ENCODE measurements around the gene TTLL11. TPM values are rescaled to one million over a fixed set of nuclear protein-coding genes. Genes with fewer than 3 reads are reported as not detected.
A peak's percentile ranks its signal among the peaks of the same experiment; 100 is the strongest.

Gene TTLL11
- total RNA-seq, 2 donors from 2014 or later, result 11.8 to 20.4 TPM

DNA sequence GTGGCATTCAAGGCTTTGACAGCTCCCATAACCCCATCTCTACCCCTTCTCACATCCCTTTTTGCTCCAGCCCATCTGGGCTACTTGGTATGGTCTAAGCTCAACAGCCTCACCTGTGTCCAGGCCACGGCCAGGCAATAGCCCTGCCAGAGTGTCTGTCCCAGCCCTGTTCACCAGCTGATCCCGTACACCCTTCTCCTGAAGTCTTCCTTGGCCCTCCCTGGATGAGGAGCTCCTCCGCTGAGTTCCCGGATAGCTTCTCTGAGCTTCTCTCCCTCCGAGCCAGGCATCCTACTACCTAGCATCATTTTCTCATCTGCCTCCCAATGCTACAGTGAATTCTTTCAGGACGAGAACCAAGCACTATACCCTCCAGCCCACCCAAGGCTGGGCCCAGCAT is 233.5 kb downstream of the TTLL11 start:
- intact Hi-C loops (cut with DNase I), result no loop called here
- no peak for DNase-seq (ENCODE audit: low spot score)

DNA sequence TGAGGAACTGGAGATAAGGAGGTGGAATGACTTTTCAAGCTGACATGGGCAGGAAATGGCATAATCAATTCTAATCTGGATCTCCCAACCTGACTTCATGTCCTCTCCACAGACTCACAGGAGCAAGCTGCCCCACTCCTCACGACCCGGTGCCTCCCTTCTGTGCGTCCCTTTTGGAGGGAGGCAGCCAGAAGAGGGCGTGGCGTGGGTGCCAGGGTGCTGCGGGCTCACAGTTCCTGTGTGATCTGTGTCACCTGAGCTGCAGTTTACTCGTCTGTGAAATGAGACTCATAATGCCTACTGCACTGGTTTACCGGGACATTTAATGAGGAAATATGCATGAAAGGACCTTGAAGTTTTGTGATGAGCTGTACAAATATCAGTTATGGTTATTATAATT is 234.3 kb downstream of the TTLL11 start:
- no peak for DNase-seq (ENCODE audit: low spot score)
- intact Hi-C loops (cut with DNase I), result no loop called here

DNA sequence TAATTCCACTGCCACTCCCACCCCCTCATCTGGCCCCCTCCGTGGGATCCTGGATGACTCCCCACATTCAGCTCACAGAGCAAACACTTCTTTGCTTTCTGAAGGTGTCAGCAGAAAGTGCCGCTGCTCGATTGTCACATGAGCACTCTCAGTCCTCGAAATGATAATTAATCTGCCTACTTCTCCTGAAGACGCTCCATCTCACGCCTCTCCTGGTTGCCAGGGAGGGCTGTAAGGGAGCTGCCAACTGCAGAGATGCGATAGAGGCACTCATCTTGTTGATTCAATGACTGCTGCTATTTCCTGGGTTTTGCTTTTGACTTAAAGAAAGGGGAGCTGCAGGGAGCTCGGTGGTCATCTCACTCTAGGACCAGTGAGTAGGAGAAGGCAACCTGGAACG is 235.2 kb downstream of the TTLL11 start:
- intact Hi-C loops (cut with DNase I), result no loop called here
- DNase-seq (ENCODE audit: low spot score), result no peak

DNA sequence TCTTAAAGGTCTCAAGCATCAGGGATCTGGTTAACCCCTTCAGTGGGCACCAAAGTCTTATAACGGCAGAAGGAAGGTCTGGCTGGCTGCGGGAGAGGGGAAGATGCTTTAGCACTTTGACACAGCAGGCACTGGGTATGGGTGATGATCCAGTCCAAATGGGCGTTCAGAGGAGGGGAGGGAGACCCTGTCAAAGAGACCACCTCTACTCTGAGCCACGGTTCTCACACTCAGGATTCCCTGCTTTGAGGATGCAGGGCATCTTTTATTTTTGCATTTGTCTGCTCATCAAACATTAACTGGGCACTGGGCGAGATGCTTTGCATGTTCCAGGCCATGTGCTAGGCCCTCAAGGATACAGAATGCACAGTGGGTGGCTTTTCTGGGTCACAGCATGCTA is 237.6 kb downstream of the TTLL11 start:
- no peak for DNase-seq (ENCODE audit: low spot score)
- intact Hi-C loops (cut with DNase I), result no loop called here

DNA sequence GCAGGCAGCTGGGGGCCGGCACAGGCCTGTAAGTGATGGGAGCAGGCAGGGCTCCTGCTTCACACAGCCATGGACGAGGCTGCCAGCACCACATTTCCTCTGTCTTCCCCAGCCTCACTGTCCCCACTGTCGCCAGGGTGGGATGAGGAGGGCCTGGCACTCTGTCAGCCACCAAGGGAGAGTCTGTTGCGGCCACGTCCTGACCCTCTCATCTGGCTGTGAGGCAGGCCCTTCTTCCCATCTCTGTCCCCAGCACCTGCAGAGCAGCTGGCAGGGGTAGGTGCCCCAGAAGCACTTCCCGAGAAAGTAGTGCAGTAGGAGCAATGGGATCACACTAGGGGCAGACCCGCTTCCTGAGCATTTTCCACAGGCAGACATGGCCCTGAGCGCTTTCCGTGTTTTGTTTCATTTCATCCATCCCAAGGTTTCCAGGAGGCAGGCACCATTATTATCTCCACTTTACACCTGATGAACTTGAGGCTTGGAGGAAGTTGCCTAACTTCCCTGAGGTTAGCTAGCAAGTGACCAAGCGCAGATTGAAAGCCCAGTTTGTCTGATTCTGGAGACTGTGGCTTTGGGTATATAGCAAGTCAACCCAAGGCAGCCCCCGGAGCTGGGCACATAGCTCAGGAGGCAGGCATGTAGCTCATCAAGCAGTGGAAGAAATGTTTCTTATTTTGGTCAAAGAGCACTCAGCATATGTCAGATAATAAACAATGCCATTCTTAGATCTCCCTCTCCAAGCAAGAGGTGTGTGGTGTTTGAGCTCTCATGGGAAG is 239.3 kb downstream of the TTLL11 start:
- DNase-seq (ENCODE audit: low spot score), result no peak

DNA sequence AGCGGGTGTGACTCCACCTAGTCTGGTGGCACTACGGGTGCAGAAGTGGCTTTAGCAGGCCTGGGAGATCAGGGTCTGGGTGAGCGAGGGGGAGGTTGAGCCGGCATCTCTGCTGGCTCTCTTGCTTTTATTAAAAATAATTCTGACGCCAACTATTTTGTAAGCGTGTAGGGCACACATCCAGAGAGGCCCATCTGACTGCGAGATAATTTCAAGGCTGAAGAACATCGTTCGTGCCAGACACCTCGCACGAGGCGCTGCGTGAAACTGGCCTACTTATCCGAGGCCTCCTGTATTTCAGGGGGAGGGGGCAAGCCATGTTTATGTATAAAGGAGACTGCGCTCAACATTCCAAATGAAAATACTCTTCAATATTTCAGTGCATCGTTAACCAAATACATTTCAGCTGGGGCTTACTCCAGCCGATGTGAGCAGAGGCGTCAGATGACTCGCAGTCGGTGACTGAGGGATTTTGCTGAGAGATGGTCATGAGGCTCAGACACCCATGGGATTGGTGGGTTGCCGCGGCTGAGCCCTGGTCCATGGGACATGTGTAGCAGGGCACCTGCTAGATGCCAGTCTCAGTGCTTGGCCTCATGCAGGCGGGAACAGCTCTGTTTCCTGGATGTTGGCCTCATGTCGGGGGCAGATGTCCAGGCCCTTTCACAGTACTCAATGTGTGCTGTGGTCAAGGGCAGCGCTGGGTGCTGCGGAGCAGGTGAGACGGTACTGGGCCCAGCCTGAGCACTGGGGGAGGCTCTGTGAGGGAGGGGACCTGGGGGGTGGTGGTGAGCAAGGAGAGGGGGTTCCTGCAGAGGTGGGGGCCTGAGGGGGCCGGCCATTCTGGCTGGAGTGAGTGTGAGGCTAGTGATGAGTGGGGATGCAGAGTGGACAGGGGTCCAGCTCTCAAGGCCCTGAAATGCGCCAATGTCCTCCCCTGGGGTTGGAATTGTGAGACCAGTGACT is 240.2 kb downstream of the TTLL11 start:
- intact Hi-C loops (cut with DNase I), result no loop called here
- DNase-seq (ENCODE audit: low spot score), result no peak

More for the DNA sequence above, 239.3 kb downstream of the TTLL11 start:
- intact Hi-C loops (cut with DNase I), result no loop called here

DNA sequence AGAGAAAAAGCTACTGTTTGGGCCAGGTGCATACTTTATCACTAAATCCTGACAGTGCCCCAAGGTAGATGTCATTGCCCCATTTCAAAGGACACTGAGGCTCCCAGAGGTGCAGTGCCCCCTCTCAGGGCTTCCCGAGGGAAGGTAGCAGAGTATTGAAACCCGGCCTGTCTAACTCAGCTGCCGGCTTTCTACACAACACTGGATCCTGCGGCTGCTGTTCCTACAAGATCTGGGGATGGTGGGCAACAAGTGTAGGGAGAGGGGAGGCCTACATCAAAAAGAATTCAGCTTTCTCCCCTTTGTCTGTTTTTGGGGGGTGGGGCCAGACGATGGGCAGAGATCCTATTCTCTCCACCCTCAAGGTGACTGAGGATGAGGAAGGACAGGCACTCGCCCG is 240.9 kb downstream of the TTLL11 start:
- intact Hi-C loops (cut with DNase I), result no loop called here

DNA sequence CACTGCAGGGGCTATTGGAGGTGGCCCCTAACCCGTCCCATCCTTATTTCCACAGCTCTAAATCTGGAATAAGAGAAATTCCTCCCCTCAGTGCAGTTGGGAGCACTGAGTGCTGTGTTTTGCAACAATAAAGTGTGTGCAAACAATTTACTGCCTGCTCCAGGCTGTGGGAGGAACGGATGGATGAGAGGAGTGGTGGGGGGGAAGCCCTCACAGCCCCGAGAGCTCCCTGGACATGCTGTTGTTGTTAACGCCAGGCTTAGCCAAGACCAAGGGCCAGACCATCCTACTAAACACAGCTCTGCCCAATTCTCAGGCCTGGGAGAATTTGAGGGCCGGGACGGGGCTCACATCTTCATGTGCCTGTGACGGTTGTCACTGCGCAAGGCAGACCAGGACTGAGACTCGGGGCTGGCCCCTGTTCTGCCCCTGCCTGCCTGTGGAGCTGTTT is 241.4 kb downstream of the TTLL11 start:
- DNase-seq (ENCODE audit: low spot score), result no peak
- intact Hi-C loops (cut with DNase I), result no loop called here

More for the DNA sequence above, 240.9 kb downstream of the TTLL11 start:
- DNase-seq (ENCODE audit: low spot score), result no peak

DNA sequence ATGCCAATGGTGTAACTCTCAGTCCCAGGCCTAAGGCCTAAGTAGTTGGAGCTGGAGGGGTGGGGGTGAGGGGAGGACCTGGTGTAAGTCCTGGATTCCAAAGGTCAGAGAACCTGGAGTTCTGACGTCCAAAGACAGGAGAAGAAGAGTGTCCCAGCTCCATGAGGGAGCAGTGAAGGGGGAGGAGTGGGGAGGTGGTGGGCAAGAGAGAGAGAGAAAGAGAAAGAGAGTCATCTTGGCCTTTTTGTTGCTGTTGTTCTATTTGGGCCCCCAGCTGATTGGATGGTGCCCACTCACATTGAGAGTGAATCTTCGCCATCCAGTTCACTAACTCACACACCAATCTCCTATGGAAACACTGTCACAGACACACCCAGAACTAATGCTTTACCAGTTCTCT is 242.7 kb downstream of the TTLL11 start:
- intact Hi-C loops (cut with DNase I), result no loop called here
- no peak for DNase-seq (ENCODE audit: low spot score)

DNA sequence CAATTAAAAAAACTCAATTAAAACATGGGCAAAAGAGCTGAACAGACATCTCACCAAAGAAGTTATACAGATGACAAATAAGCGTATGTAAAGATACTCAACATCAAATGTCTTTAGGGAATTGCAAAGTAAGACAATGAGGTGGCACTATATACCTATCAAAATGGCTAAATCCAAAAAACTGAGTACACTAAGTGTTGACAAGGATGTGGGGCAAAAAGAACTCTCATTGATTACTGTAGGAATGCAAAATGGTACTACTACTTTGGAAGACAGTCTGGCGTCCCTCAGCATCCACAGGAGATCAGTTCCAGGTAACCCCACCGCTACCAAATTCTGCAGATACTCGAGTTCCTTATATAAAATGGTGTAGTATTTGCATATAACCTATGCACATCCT is 243.6 kb downstream of the TTLL11 start:
- DNase-seq (ENCODE audit: low spot score), result no peak
- intact Hi-C loops (cut with DNase I), result no loop called here

DNA sequence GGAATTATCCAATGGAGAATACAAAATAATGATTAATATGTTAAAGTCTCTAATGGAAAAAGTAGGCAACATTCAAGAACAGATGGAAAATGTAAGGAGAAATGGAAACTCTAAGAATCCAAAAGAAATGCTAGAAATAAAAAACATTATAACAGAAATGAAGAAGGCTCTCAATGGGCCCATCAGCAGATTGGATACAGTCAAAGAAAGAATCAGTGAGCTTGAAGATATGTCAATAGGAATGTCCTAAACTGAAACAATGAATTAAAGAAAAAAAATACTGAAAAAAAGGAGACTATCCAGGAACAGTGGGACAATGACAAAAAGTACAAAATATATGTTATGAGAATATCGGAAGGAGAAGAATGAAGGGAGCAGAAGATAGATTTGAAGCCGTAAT is 248.5 kb downstream of the TTLL11 start:
- no peak for DNase-seq (ENCODE audit: low spot score)
- intact Hi-C loops (cut with DNase I), result no loop called here

DNA sequence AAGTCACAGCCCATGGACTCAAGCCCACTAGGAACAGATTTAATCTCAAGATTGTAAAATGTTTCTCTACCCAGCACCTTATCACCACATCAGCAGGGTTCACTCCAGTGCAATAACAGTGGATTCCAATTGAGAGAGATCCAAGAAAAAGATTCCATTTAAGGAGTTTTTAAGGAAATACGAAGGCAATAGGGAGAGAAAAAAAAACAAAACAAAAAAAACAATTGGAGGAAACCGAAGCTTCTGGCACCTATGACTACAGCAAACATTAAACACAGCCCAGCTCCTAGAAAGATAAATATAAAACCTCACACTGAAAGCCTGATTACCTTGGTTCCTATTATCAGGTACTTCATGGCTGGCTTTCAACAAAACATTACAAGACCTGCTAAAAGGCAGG is 249.0 kb downstream of the TTLL11 start:
- intact Hi-C loops (cut with DNase I), result no loop called here
- no peak for DNase-seq (ENCODE audit: low spot score)

DNA sequence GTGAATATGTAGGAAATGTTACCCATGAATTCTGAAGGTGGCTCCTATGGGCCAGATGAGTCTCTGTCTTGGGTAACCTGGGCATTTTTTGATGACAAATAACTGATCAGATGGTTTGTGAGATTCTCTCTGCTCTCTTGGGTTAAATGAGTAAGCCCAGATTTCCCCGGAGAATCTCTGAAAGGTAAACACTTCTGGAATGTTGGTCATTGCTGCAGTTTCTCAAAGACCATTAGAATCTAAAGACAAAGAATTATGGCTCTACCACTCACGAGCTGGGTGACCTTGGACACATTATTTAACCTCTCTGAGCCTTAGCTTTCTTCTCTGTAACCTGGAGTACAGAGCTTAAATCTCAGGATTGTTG is 250.5 kb downstream of the TTLL11 start:
- intact Hi-C loops (cut with DNase I), result no loop called here
- DNase-seq (ENCODE audit: low spot score), result no peak

DNA sequence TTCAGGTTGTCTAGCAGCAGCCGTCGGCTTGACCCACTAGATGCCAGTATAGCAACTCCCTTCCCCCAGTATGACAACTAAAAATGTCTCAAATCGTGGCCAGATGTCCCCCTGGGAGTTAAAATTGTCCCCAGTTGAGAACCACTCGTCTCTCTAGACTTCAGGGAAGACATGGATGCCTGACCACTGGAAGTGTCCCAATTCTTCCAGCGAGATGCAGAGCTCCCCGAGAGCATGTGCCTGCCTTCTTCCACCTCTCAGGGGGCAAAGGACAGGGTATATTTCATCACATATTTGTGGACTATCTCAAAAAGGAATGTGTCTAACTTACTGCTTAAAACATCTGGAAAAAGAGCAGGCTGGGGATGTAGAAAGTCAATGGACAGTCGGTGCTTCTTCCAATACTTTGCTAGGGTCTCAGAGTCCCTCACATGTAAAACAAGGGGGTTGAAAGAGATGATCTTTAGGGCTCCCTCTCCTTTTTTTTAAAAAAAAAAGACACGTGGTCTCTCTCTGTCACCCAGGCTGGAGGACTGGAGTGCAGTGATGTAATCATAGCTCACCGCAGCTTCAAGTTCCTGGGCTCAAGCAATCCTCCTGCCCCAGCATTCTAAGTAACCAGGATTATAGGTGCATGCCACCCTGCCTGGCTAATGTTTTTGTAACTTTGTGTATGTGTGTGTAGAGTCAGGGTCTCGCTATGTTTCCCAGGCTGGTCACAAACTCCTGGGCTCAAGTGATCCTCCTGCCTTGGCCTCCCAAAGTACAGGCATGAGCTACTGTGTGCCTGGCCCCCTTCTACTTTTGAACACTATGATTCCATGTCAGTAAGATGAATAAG is 251.1 kb downstream of the TTLL11 start:
- intact Hi-C loops (cut with DNase I), result no loop called here
- peak; percentile 35 for DNase-seq (ENCODE audit: low spot score)

DNA sequence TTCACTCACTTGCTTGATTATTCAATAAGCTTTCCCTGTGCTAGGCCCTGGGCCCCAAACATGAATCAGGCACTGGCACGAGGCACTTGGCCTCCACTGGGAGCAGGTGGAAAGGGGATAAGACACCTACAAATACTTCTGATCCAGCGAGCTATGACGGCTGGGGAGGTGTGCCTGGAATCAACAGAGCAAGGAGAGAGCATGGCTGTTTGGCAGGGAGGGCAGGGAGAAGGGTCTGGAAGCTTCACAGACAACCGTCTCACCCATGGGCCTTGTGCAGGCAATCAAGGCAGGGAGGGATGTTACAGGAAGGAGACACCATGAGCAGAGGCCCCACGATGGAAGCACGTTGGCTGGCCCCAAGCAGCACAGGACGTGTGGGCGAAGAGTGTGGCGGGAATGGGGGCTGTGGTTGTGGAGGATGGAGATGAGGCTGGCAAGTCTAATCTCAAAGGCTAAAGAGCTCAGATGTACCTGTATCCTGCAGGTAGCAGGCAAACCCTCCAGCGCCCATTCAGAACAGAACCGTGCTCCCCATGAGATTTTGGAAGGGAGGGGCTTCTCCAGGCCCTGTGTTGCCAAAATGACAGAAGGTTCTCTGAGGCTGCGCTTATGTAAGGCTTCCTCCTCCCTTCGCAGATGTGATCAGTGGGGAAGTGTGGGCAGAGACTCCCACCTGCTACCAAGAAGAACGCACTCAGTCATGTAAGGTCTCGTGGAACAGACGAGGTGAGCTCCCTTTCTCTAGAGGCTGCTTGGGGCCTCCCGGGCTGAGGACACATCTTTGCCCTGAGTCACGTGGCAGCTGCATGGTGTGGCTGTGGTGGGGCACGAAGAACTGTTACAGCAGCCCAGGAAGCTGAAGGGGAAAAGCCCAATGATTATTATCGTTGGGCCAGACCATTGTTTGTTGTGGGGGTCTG is 252.0 kb downstream of the TTLL11 start:
- intact Hi-C loops (cut with DNase I), result no loop called here
- peak; percentile 41 for DNase-seq (ENCODE audit: low spot score)

DNA sequence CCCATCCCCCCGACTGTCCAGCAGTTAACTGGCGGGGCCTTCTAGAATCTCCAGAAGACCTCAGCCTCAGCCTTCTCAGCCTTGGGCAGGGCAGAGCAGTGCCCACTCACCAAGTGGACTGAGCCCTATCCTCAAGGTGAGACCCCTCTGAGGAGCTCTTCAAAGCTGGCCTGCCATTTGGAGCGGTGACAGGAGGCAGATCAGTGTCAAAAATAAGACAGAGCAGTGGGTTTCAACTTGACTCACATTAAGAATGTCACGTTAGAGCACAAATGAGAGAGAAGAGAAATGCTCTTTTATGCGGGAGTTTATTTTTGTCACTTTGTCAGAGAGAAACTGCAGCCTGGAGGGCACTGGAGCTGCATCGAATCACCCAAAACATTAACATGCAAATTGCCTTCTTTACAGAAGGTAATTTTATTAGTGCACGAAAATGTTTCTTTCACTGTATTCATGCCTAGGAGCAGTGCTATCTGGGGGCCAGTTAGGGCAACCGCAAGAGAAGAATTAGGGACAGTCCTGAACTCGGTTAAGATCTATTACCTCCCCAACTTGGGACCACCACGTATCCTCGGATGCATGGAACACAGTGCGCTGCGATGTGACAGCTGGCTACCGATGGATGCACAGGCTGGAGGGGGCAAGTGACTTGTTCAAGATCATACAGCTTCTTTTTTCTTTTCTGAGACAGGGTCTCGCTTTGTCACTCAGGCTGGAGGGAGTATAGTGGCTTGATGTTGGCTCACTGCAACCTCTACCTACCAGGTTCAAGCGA is 253.2 kb downstream of the TTLL11 start:
- intact Hi-C loops (cut with DNase I), result no loop called here
- peak; percentile 35 for DNase-seq (ENCODE audit: low spot score)

DNA sequence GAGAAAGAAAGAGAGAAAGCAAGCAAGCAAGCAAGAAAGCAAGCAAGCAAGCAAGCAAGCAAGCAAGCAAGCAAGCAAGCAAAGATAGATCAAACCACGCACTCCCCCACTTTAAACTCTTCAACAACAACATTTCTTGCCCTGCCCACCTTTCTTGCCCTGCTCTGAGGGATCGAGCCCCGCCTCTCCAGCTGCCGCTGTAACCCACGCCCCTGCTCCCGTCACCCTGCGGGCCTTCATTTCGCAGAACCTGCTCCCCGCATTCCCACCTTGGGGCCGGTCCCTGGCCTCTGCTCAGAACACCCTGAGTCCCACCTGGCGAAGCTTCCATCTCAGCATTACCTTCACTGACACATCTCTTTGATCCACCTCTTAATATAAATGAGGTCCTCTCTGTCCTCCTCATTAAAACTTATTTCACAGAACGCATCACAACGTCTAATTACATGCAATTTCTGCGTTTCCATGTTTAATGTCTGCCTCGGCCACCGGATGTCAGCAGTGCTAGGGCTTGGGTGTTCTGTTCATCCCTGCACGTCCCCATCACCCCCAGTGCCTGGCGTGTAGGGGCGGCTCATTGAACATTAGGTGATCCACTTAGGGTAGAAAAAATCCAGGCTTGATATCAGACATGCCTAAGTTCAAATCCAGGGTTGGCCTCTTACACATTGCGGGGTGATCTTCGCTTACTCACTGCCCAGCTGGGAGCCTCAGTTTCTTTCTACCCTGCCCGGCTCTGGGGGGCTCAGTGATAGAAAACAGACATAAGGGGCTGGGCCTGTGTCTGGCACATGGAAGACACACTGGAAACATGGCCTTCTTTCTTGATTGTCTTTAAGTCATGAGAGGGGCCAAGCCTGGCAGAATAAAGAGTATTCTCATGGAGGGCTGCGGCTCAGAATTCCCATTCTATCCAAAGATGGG is 254.1 kb downstream of the TTLL11 start:
- peak; percentile 50 for DNase-seq (ENCODE audit: low spot score)
- intact Hi-C loops (cut with DNase I), result no loop called here

Measured in posterior vena cava (tissue), 2 donors.